GM11168 (cell line): Measurements from ENCODE around the gene ZKSCAN8.

Source experiments
- in situ Hi-C: fragments of 300-500 bp; cut with MboI; formaldehyde crosslinking; loops from one replicate; pipeline ENCODE4 v1.12.0; 2022; ENCODE audit warnings: low sequenced_read_pairs; ENCODE audit not compliant: unreplicated experiment

ZKSCAN8 gene

GRCh38 chr6:28203201-28203600, 61.5 kb downstream of the ZKSCAN8 start:
- in situ Hi-C loops = no loop called here

DNA sequence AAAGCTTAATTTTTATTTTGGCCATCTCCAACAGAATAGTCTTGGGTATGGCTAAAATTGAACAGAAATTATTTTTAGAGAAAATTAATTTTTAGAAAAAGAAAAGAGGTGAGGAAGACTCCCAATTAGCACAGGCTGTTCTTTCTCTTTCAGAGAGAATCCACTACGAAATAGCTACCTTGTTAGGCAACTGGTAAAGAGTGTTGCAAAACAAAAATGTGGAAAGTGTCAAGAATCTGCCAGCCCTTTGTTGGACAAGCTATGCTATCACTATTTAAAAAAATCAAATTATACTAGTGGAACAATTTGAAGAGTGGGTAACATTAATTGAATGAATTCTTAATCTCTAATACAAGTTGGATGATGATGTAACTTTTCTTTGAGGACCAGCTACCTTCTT, 64.2 kb downstream of the ZKSCAN8 start:
- in situ Hi-C loops = no loop called here

- in situ Hi-C loops = no loop called here
Observed at GRCh38 chr6:28206527-28206926, 64.8 kb downstream of the ZKSCAN8 start.

DNA sequence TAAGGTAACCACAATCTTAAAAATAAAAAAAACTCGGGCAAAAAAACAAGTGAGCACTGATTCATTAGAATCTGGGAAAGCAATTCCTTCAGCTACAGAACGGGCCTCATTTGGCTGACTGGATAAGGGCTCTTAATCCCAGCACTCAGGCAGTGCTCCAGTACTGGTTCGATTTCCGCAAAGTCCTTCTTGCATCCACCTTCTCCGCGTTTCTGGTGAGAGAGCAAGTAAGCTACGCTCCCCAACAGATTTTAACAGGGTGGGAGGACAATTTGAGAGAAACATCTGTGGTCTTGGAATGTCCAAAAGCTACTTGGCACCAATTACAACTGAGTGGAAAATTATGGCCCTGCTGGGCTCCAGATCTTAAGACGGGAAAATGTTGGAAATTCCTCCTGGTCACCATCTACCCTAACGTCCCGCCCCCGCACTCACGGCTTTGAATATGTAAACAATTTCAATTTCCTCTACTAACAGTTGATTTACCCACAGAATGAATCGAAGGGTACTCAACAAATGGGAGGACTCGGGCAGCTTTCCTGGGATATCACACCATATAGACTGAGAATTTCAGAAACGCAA, 65.3 kb downstream of the ZKSCAN8 start:
- in situ Hi-C loops = no loop called here

DNA sequence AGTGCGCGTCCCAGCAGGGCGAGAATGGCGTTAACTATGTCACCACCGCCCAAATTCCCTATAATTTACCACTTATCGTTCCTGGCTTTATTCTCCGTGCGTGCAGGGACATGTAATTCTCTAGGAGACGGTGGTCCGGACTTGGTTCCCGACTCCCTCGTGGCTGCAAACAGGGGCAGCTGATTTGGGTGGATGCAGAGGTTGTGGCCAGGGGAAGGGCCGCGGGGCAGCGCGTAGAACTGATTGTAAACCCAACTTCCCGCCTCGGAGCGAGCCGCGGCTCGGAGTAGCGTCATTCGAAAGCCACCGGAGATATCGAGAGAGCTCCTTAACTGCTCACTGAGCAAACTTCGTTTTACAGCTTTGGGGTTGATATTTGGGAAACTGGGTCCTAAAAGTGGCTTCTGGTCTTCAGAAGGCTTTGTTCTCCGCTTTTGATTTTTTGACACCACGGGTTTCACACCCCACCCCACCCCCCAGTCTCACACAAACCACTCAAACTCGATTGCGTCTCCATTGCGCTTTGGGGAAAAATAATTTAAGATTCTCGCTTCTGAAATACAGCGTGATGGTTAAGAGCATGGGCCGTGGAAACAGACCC, 65.9 kb downstream of the ZKSCAN8 start:
- in situ Hi-C loops = no loop called here

DNA sequence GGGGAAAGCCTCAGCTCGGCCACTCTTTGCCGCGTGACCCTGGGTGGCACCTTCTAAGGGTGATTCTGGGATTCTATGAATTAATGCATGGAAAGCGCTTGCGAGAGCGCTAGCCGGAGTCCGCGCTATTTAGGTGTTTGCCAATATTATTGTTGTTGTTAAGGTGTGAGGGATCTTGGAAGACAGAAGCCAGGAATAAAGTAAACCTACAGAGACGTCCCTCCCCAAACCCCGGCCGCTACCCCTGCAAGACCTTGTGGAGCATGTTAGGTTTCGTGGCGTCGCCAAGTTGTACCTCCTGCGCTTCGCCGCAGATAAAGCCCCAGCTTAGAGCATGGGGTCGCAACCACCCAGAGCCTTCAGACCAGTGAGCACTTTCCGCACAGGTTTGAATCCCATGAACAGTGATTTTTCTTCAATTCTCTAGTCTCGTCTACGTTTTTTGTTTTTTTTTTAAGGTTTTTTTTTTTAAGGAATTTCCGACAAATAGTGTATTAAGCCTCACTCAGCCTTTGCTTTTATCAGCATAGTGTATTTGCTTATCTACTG, 66.5 kb downstream of the ZKSCAN8 start:
- in situ Hi-C loops = no loop called here
